ENCODE measurements around the gene NIBAN1. TPM values are rescaled to one million over a fixed set of nuclear protein-coding genes. Genes with fewer than 3 reads are reported as not detected.
A peak's percentile ranks its signal among the peaks of the same experiment; 100 is the strongest.

The NIBAN1 gene
- total and polyA plus RNA-seq, 9 of the 15 experiments (the other 6 are each of a cell fraction or from before 2014, with no cell fraction given): 1.5 to 26.6 (median 16.2) TPM

- Histone ChIP-seq H2AFZ (ENCODE audit: low read depth, low read length) (peak overlapping the region; percentile 77), H3K36me3 (ENCODE audit: control insufficient read depth, insufficient read depth, low read length) (no peaks in the 10 kb centered on the region), H3K9ac (ENCODE audit: insufficient read depth in 1 of 2, low read depth in 2 of 2, low read length in 2 of 2) (no peak overlapping the region), H3K4me1 (replicated peaks in 1 of 2; ENCODE audit: control insufficient read depth in 2 of 2, insufficient read depth in 2 of 2, low read length in 2 of 2) (peaks cover 0 to 2% of the 10 kb centered on the region in 2 experiments; a peak in 2 of 5 replicates), H3K9me3 (replicated peaks; ENCODE audit: control insufficient read depth, insufficient read depth, low read depth, low read length) (no peaks in the 10 kb centered on the region), H3K27me3 (ENCODE audit: control insufficient read depth in 2 of 2, insufficient read depth in 2 of 2, low read length in 2 of 2) (peaks cover 0 to 2% of the 10 kb centered on the region in 2 experiments; a peak in 1 of 5 replicates), H3K9me1 (ENCODE audit: control insufficient read depth, insufficient read depth, low read length) (no peaks in the 10 kb centered on the region), H3K4me3 (no peak overlapping the region), H3K79me2 (ENCODE audit: control insufficient read depth, insufficient read depth, low read length) (no peaks in the 10 kb centered on the region), H3K4me2 (ENCODE audit: insufficient read depth, low read length) (peak overlapping the region; percentile 29; the same call in 1 of the 2 replicates), H4K20me1 (replicated peaks; ENCODE audit: control insufficient read depth, insufficient read depth, low read length) (no peaks in the 10 kb centered on the region), H3K27ac (ENCODE audit: extremely low read depth, low read depth, low read length) (no peak overlapping the region)
- DNase-seq (ENCODE audit: extremely low read depth in 1 of 4, low spot score in 3 of 4) (peak; percentile 63 to 88 (median 74)), FAIRE-seq (peak; percentile 99), ATAC-seq (peak; percentile 100)
- no TSS peak for BruUV-seq (replicated peaks)
- in situ Hi-C loops (cut with MboI): loop anchor here (5.0 kb wide), 1 partner anchor 175 kb away; no protein-coding TSS in a partner anchor
- intact Hi-C loops (cut with micrococcal nuclease): loop anchor here (1.0 to 10.0 kb wide), 5 partner anchors 177 to 317 kb away; partner anchors contain the start of gene EDEM3
- 35% methylated on average over 14 of the region's 14 CpGs for WGBS (ENCODE audit: insufficient coverage, low coverage, missing lambda C conversion rate)
- ChIA-PET POLR2A (interaction anchor here (0.5 to 1.6 kb wide), 8 partner anchors 9 to 1192 kb away, joined by 3 to 8 read pairs (median 3); partner anchors contain the start of gene NIBAN1), CTCF (ENCODE audit: low intra/inter-chr PET ratio) (interaction anchor here (0.6 to 2.6 kb wide), 5 partner anchors 70 to 240 kb away, joined by 3 to 62 read pairs (median 3); partner anchors contain the start of genes SWT1 and TRMT1L)
- TF ChIP-seq FOXJ3 (CRISPR knock-in tag; IDR thresholded peaks at IDR 0.05): no peak
- TF ChIP-seq MYNN (IDR thresholded peaks at IDR 0.05): peak; percentile 59
- no peak for TF ChIP-seq MYNN (CRISPR knock-in tag; IDR thresholded peaks at IDR 0.05)
- TF ChIP-seq KLF10 (CRISPR knock-in tag; IDR thresholded peaks at IDR 0.05): no peak
- TF ChIP-seq, protein P1, sequence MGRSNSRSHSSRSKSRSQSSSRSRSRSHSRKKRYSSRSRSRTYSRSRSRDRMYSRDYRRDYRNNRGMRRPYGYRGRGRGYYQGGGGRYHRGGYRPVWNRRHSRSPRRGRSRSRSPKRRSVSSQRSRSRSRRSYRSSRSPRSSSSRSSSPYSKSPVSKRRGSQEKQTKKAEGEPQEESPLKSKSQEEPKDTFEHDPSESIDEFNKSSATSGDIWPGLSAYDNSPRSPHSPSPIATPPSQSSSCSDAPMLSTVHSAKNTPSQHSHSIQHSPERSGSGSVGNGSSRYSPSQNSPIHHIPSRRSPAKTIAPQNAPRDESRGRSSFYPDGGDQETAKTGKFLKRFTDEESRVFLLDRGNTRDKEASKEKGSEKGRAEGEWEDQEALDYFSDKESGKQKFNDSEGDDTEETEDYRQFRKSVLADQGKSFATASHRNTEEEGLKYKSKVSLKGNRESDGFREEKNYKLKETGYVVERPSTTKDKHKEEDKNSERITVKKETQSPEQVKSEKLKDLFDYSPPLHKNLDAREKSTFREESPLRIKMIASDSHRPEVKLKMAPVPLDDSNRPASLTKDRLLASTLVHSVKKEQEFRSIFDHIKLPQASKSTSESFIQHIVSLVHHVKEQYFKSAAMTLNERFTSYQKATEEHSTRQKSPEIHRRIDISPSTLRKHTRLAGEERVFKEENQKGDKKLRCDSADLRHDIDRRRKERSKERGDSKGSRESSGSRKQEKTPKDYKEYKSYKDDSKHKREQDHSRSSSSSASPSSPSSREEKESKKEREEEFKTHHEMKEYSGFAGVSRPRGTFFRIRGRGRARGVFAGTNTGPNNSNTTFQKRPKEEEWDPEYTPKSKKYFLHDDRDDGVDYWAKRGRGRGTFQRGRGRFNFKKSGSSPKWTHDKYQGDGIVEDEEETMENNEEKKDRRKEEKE (IDR thresholded peaks at IDR 0.05; ENCODE audit: borderline replicate concordance in 1 of 2, control insufficient read depth in 1 of 2, low read depth in 2 of 2, low read length in 1 of 2): no peak
- TF ChIP-seq SRSF9 (IDR thresholded peaks at IDR 0.05; ENCODE audit: borderline replicate concordance, low read depth, low read length): no peak
- no peak for TF ChIP-seq ZNF212 (CRISPR knock-in tag; IDR thresholded peaks at IDR 0.05)
- TF ChIP-seq CBX1 (IDR thresholded peaks at IDR 0.05; ENCODE audit: low read depth): no peak
- no peak for TF ChIP-seq HEY1 (CRISPR knock-in tag; IDR thresholded peaks at IDR 0.05; ENCODE audit: borderline replicate concordance)
- TF ChIP-seq RFX1 (IDR thresholded peaks at IDR 0.05): no peak
- no peak for TF ChIP-seq TARDBP (IDR thresholded peaks at IDR 0.05)
- TF ChIP-seq ZNF764 (CRISPR knock-in tag; IDR thresholded peaks at IDR 0.05; ENCODE audit: low read depth): no peak
- TF ChIP-seq NCOA2 (IDR thresholded peaks at IDR 0.05; ENCODE audit: partially characterized antibody in 2 of 2): no peak
- TF ChIP-seq KAT8 (IDR thresholded peaks at IDR 0.05; ENCODE audit: low read depth): no peak
- peak; percentile 45; the same call in 1 of the 2 replicates for TF ChIP-seq ZNF24 (IDR thresholded peaks at IDR 0.05)
- TF ChIP-seq ETV5 (CRISPR knock-in tag; IDR thresholded peaks at IDR 0.05; ENCODE audit: low read depth): no peak
- TF ChIP-seq ZNF282 (CRISPR knock-in tag; IDR thresholded peaks at IDR 0.05): no peak
- peak; percentile 98 for TF ChIP-seq SMC3 (conservative IDR thresholded peaks at IDR 0.05; ENCODE audit: insufficient read depth, low read depth, low read length)
- TF ChIP-seq, protein P2, sequence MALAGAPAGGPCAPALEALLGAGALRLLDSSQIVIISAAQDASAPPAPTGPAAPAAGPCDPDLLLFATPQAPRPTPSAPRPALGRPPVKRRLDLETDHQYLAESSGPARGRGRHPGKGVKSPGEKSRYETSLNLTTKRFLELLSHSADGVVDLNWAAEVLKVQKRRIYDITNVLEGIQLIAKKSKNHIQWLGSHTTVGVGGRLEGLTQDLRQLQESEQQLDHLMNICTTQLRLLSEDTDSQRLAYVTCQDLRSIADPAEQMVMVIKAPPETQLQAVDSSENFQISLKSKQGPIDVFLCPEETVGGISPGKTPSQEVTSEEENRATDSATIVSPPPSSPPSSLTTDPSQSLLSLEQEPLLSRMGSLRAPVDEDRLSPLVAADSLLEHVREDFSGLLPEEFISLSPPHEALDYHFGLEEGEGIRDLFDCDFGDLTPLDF (CRISPR knock-in tag; IDR thresholded peaks at IDR 0.05): no peak
Measured at GRCh38 chr1:184982002-184982954, 8.0 kb upstream of the NIBAN1 start.

Measured in K562 (cell line).